Measurements from ENCODE around the gene DNM2.

Gene DNM2

GRCh38 chr19:10686661-10687517, 31.0 kb upstream of the DNM2 start:
- H3K4me3 ChIP-seq (ENCODE audit: low read depth, low read length), result no peak overlapping the region
- no peaks in the 10 kb centered on the region for H3K79me1 ChIP-seq (ENCODE audit: low read length)
- H2BK5ac ChIP-seq (ENCODE audit: low read depth, low read length, poor library complexity), result no peak overlapping the region
- no peak overlapping the region for H2BK12ac ChIP-seq (ENCODE audit: low read length)
- H3K27me3 ChIP-seq (ENCODE audit: insufficient read depth, low read length), result no peaks in the 10 kb centered on the region
- H3K79me2 ChIP-seq (ENCODE audit: control insufficient read depth, insufficient read depth, low read length, poor library complexity), result no peaks in the 10 kb centered on the region
- DNase-seq, result no peak
- no peak overlapping the region for H2BK120ac ChIP-seq (ENCODE audit: insufficient read depth, low read length, poor library complexity)
- whole genome bisulfite sequencing (ENCODE audit: extremely low coverage, insufficient coverage, insufficient read length), result no CpG with 5 or more reads among the region's 31 CpGs
- H3K23ac ChIP-seq (ENCODE audit: low read length), result no peak overlapping the region
- peaks cover 1% of the 10 kb centered on the region for H3K9me3 ChIP-seq (ENCODE audit: insufficient read depth, low read depth, low read length)
- H4K12ac ChIP-seq (ENCODE audit: low read depth, low read length), result no peak overlapping the region
- H4K91ac ChIP-seq (ENCODE audit: low read depth, low read length), result no peak overlapping the region
- H3K4me1 ChIP-seq (ENCODE audit: control insufficient read depth in 1 of 2, insufficient read depth in 2 of 2, low read length in 2 of 2), result no peaks in the 10 kb centered on the region
- no peak overlapping the region for H4K8ac ChIP-seq (ENCODE audit: low read depth, low read length)
- no peak overlapping the region for H3K27ac ChIP-seq (ENCODE audit: low read depth, low read length)
- no peak overlapping the region for H2AFZ ChIP-seq (ENCODE audit: insufficient read depth, low read length, poor library complexity)
- no peak overlapping the region for H2AK5ac ChIP-seq (ENCODE audit: low read length)
- no peak overlapping the region for H3K4ac ChIP-seq (ENCODE audit: low read depth, low read length)
- H3K14ac ChIP-seq (ENCODE audit: low read length), result no peak overlapping the region
- no peak overlapping the region for H3K9ac ChIP-seq (ENCODE audit: low read length)
- no peak overlapping the region for H3K4me2 ChIP-seq (ENCODE audit: low read length)
- no peak overlapping the region for H3K18ac ChIP-seq (ENCODE audit: low read length)
- peaks cover 87 to 94% of the 10 kb centered on the region in 2 experiments for H3K36me3 ChIP-seq (ENCODE audit: control insufficient read depth in 1 of 2, insufficient read depth in 2 of 2, low read length in 2 of 2)

GRCh38 chr19:10687518-10688288, 30.2 kb upstream of the DNM2 start:
- Histone ChIP-seq H3K4ac (ENCODE audit: low read depth, low read length) (no peak overlapping the region), H3K23ac (ENCODE audit: low read length) (no peak overlapping the region), H4K12ac (ENCODE audit: low read depth, low read length) (no peak overlapping the region), H3K27me3 (ENCODE audit: insufficient read depth, low read length) (no peaks in the 10 kb centered on the region), H3K79me1 (ENCODE audit: low read length) (no peaks in the 10 kb centered on the region), H3K9me3 (ENCODE audit: insufficient read depth, low read depth, low read length) (peaks cover 1% of the 10 kb centered on the region), H3K9ac (ENCODE audit: low read length) (no peak overlapping the region), H2AK5ac (ENCODE audit: low read length) (no peak overlapping the region), H4K8ac (ENCODE audit: low read depth, low read length) (no peak overlapping the region), H3K4me3 (ENCODE audit: low read depth, low read length) (no peak overlapping the region), H3K27ac (ENCODE audit: low read depth, low read length) (no peak overlapping the region), H3K4me1 (ENCODE audit: control insufficient read depth in 1 of 2, insufficient read depth in 2 of 2, low read length in 2 of 2) (no peaks in the 10 kb centered on the region), H3K79me2 (ENCODE audit: control insufficient read depth, insufficient read depth, low read length, poor library complexity) (no peaks in the 10 kb centered on the region), H2BK12ac (ENCODE audit: low read length) (no peak overlapping the region), H2AFZ (ENCODE audit: insufficient read depth, low read length, poor library complexity) (no peak overlapping the region), H4K91ac (ENCODE audit: low read depth, low read length) (no peak overlapping the region), H2BK120ac (ENCODE audit: insufficient read depth, low read length, poor library complexity) (no peak overlapping the region), H3K36me3 (ENCODE audit: control insufficient read depth in 1 of 2, insufficient read depth in 2 of 2, low read length in 2 of 2) (peaks cover 87 to 94% of the 10 kb centered on the region in 2 experiments), H2BK5ac (ENCODE audit: low read depth, low read length, poor library complexity) (no peak overlapping the region), H3K18ac (ENCODE audit: low read length) (no peak overlapping the region), H3K14ac (ENCODE audit: low read length) (no peak overlapping the region), H3K4me2 (ENCODE audit: low read length) (no peak overlapping the region)
- WGBS (ENCODE audit: extremely low coverage, insufficient coverage, insufficient read length), result no CpG with 5 or more reads among the region's 25 CpGs
- DNase-seq, result no peak

GRCh38 chr19:10688545-10689280, 29.2 kb upstream of the DNM2 start:
- no peaks in the 10 kb centered on the region for H3K4me1 ChIP-seq (ENCODE audit: control insufficient read depth in 1 of 2, insufficient read depth in 2 of 2, low read length in 2 of 2)
- H2BK5ac ChIP-seq (ENCODE audit: low read depth, low read length, poor library complexity), result no peak overlapping the region
- no peak overlapping the region for H2BK12ac ChIP-seq (ENCODE audit: low read length)
- H4K12ac ChIP-seq (ENCODE audit: low read depth, low read length), result no peak overlapping the region
- no peak for DNase-seq
- no peak overlapping the region for H2AK5ac ChIP-seq (ENCODE audit: low read length)
- peaks cover 77 to 84% of the 10 kb centered on the region in 2 experiments for H3K36me3 ChIP-seq (ENCODE audit: control insufficient read depth in 1 of 2, insufficient read depth in 2 of 2, low read length in 2 of 2)
- WGBS (ENCODE audit: extremely low coverage, insufficient coverage, insufficient read length), result no CpG with 5 or more reads among the region's 27 CpGs
- H3K23ac ChIP-seq (ENCODE audit: low read length), result no peak overlapping the region
- no peak overlapping the region for H3K4me2 ChIP-seq (ENCODE audit: low read length)
- H3K4me3 ChIP-seq (ENCODE audit: low read depth, low read length), result no peak overlapping the region
- no peaks in the 10 kb centered on the region for H3K79me1 ChIP-seq (ENCODE audit: low read length)
- no peak overlapping the region for H3K4ac ChIP-seq (ENCODE audit: low read depth, low read length)
- no peak overlapping the region for H3K27ac ChIP-seq (ENCODE audit: low read depth, low read length)
- H3K18ac ChIP-seq (ENCODE audit: low read length), result no peak overlapping the region
- peaks cover 1% of the 10 kb centered on the region for H3K9me3 ChIP-seq (ENCODE audit: insufficient read depth, low read depth, low read length)
- no peak overlapping the region for H4K91ac ChIP-seq (ENCODE audit: low read depth, low read length)
- H3K9ac ChIP-seq (ENCODE audit: low read length), result no peak overlapping the region
- H4K8ac ChIP-seq (ENCODE audit: low read depth, low read length), result no peak overlapping the region
- H2BK120ac ChIP-seq (ENCODE audit: insufficient read depth, low read length, poor library complexity), result no peak overlapping the region
- no peaks in the 10 kb centered on the region for H3K79me2 ChIP-seq (ENCODE audit: control insufficient read depth, insufficient read depth, low read length, poor library complexity)
- H3K27me3 ChIP-seq (ENCODE audit: insufficient read depth, low read length), result no peaks in the 10 kb centered on the region
- H2AFZ ChIP-seq (ENCODE audit: insufficient read depth, low read length, poor library complexity), result no peak overlapping the region
- no peak overlapping the region for H3K14ac ChIP-seq (ENCODE audit: low read length)

- Histone ChIP-seq H3K23ac (ENCODE audit: low read length) (no peak overlapping the region), H3K4me3 (ENCODE audit: low read depth, low read length) (no peak overlapping the region), H4K91ac (ENCODE audit: low read depth, low read length) (no peak overlapping the region), H3K4me1 (ENCODE audit: control insufficient read depth in 1 of 2, insufficient read depth in 2 of 2, low read length in 2 of 2) (peaks cover 3% of the 10 kb centered on the region in 2 experiments), H3K9ac (ENCODE audit: low read length) (no peak overlapping the region), H3K9me3 (ENCODE audit: insufficient read depth, low read depth, low read length) (peaks cover 1% of the 10 kb centered on the region), H3K27me3 (ENCODE audit: insufficient read depth, low read length) (no peaks in the 10 kb centered on the region), H4K12ac (ENCODE audit: low read depth, low read length) (no peak overlapping the region), H2BK120ac (ENCODE audit: insufficient read depth, low read length, poor library complexity) (no peak overlapping the region), H2BK12ac (ENCODE audit: low read length) (no peak overlapping the region), H3K4ac (ENCODE audit: low read depth, low read length) (no peak overlapping the region), H4K8ac (ENCODE audit: low read depth, low read length) (no peak overlapping the region), H3K4me2 (ENCODE audit: low read length) (no peak overlapping the region), H2BK5ac (ENCODE audit: low read depth, low read length, poor library complexity) (no peak overlapping the region), H3K79me2 (ENCODE audit: control insufficient read depth, insufficient read depth, low read length, poor library complexity) (no peaks in the 10 kb centered on the region), H3K18ac (ENCODE audit: low read length) (no peak overlapping the region), H3K14ac (ENCODE audit: low read length) (no peak overlapping the region), H3K79me1 (ENCODE audit: low read length) (no peaks in the 10 kb centered on the region), H2AFZ (ENCODE audit: insufficient read depth, low read length, poor library complexity) (no peak overlapping the region), H3K27ac (ENCODE audit: low read depth, low read length) (no peak overlapping the region), H2AK5ac (ENCODE audit: low read length) (no peak overlapping the region), H3K36me3 (ENCODE audit: control insufficient read depth in 1 of 2, insufficient read depth in 2 of 2, low read length in 2 of 2) (peaks cover 70% of the 10 kb centered on the region in 2 experiments)
- peak; percentile 50 to 73 for DNase-seq
- WGBS (ENCODE audit: extremely low coverage, insufficient coverage, insufficient read length), result no CpG with 5 or more reads among the region's 7 CpGs
These were observed 27.5 kb upstream of the DNM2 start for GRCh38 chr19:10690341-10690781.
